GM19438 (cell line): ENCODE data around the gene RBMS3.

Source experiments
- ATAC-seq: cut with Tn5 transposase; IDR thresholded peaks from one replicate; pipeline ENCODE4 v1.9.1; 2021; ENCODE audit warnings: low read depth; ENCODE audit not compliant: unreplicated experiment

The RBMS3 gene

DNA sequence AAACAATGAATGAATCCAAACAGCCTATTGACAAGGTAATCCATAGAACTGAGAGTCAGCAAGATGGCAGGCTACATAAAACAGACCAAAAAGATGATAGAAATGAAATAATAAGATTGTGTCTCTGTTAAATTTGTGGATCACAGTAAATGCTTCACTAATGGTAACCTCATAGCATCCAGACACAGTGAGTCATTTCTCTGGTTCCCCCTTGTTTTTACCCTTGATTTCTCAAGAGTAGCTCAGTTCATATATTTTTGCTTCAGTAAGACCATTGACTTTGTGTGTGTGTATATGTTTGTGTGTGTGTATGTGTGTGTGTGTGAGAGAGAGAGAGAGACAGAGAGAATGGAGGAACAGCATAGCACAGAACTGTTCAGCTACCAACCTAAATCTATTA is 546.9 kb downstream of the RBMS3 start:
- ATAC-seq, result no peak

DNA sequence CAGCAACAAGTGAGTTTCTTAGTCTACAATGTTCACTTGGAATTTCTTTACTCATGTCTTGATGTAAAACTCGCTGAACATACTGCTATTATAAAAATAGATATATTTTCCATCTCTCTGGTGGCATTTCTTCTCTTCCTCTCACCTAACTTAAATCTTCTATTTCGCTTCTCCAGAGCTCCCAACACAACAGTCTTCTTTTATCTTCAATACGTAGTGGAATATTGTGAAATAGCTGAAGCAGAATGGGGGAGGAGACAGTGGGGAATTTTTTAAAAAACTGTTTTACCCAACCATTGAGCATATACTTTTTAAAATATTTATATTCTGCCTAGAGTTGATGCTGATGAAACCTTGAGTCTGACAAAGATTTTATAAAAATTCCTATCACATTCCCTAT is 548.5 kb downstream of the RBMS3 start:
- no peak for ATAC-seq

DNA sequence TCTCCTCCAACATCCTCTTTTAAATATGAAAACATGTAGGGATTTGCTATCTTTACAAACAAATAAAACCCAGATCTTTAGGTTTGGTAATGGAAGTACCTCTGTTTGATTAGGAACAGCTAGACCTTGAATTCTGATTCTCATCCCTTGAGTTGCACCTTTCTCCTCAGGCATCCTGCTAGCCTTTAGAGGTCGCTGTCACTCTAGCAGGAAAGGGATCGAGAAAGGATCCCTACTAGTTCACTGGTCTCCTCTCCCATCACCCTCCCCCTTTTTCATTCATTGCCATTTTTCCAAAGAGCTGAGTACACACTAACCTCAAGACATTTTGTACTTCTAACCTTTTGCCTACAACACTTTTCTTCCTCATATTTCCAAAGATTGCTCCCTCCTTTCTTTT is 569.8 kb downstream of the RBMS3 start:
- ATAC-seq, result no peak

DNA sequence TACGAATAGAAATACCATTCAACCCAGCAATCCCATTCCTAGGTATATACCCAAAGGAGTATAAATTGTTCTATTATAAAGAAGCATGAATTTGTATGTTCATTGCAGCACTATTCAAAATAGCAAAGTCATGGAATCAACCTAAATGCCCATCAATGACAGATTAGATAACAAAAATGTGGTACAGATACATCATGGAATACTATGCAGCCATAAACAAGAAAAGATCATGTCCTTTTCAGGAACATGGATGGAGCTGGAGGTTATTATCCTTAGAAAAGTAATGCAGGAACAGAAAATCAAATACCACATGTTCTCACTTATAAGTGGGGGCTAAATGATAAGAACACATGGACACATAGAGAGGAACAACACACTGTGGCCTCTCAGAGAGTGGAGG is 571.9 kb downstream of the RBMS3 start:
- ATAC-seq, result no peak

DNA sequence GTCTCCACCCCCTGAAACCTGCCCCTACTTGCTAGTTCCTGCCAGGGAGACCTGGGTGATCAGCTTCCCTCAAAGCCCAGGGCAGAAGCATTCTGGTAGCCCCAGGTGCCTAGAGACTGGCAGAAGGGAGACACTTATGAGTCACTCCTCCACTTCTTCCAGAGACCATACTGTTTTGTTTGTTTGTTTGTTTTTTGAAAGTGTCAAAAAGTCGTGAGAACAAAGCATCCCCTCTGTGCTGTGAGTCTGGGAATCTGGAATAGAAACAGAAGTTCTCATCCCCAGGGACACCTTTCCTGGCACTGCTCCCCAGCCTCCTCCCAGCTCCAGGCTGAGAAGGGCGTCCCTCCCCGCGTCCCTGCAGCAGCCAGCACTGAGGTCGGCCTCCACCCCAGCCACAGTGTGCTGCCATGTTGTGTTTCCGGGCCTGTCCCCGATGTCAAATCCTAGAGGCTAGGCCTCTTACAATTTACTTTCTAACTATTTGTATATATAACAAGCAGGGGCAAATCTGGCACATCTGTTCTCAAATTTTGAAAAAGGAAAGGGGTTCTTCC is 573.0 kb downstream of the RBMS3 start:
- no peak for ATAC-seq

DNA sequence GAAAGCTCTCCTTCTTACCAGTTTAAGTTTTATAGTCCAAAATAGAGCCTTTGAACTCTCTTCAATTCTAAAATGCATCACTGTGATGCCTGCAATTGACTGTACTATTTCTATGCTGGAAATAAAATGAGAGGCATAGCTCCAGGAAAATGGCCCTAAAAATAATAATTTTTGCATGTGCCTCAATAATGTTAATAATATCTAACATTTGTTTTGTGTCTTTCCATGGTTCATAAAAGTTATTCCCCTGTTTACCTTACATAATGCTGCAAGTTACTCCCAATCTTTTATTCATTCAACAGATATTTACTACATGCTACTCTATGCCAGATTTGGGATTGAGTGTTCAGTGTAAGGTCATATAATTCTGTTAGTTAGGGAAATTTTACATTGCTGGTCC is 574.0 kb downstream of the RBMS3 start:
- ATAC-seq, result no peak

DNA sequence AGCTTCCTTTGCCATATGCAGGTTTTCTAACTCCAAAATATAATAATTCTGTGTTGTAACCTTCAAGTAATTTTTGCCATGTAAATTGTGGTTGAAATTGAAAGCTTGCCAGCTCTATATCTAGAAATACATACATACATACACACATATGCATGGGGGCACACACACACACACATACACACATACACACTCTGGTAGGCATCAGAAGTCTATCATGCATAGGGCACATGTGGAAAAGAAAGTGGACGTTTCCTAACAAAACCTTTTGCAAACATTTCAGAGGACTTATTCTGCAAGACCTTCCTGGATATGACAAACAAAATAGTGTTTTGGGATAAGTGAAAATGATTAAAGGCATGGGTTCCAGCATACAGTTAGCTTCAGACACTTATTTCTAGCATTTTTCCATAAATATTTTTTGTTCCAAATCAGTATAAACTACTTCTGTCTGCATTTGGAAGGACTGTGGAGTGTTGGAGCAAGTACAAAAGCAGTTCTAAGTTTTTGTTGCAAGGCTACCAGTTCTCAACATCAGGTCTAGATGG is 578.9 kb downstream of the RBMS3 start:
- ATAC-seq, result no peak

DNA sequence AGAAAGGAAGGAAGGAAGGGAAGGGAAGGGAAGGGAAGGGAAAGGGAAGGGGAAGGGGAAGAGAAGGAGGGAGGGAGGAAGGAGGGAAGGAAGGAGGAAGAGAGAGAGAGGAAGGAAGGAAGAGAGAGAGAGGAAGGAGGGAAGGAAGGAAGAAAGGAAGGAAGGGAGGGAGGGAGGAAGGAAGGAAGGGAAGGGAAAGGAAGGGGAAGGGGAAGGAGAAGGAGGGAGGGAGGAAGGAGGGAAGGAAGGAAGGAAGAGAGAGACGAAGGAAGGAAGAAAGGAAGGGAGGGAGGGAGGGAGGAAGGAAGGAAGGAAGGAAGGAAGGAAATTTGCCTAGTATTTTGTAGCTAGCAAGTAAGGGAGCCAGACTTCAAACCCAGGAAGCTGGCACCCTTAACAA is 583.9 kb downstream of the RBMS3 start:
- no peak for ATAC-seq

DNA sequence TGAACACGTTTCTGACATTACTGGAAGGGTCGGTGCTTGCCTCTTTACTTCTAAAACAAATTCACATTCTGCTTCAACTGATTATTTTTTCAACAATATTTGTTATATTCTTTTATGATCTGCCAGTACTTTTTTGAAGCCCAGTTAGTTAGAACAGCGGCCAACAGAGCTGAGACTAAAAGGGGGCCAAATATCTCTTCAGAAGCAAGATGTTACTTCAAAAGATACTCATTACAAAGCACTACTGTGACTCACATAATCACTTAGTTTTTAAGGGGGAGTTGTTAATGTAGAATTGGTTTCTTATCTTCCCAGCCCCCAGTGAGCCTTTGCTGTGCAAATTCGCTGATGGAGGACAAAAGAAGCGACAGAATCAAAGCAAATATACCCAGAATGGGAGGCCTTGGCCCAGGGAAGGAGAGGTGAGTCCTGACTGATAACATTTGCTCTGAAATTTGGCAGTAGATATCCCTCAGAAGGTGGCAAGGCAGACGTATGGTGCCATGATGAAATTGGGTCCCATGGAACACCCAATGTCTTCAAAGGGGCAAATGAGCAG is 587.8 kb downstream of the RBMS3 start:
- no peak for ATAC-seq

DNA sequence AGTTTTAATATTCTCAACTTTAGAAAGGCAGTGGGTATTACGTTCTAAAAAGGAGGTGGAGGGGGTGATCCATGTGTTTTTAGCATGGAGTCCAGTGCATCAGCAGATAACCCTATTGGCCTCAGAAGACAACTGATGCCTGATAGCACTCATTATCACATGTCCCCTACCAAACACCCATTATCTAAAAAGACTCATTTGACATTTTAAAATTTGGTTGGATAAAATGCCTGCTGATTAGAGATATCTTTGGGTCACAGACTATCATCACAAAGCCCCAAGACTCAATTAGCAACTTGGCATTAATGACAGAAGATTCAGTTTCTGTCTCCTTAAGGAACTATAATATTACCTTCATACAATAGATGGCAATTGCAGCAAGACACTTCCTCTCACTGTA is 589.3 kb downstream of the RBMS3 start:
- ATAC-seq, result no peak

DNA sequence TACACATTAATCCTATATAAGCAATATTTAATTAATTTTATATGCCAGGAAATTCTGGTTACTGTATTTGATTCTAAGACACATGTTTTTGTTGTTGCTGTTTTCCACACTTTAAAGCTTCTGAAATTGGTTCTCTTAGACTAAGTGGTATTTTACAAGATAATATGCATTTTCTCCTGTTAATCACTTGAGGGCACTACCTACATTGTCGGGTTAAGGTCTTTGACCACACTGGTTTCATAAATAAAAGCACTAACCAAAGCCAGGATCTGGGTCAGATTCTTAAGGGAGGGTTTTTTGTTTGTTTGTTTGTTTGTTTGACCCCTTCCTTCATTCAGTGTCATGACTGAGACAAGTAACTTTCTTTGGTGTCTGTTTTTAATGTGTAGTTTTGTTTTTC is 590.2 kb downstream of the RBMS3 start:
- no peak for ATAC-seq

DNA sequence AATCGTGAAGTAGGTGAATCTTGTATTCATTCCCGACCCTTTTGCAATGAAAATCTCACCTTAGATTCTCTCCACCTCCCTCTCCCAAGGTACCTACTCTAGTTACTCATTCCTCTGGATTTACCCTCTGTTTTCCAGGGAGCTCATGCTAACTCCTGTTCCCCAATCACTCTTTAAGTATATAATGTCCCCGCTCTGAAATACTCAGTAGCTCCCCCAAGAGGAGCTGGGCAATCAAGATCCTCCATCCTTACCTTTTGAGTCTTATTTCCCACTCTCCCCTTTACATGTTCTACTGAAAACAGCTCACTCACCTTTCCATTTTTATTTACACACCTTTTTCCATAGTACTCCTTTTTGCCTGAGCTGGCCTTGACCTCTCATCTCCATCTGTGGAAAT is 599.9 kb downstream of the RBMS3 start:
- no peak for ATAC-seq

DNA sequence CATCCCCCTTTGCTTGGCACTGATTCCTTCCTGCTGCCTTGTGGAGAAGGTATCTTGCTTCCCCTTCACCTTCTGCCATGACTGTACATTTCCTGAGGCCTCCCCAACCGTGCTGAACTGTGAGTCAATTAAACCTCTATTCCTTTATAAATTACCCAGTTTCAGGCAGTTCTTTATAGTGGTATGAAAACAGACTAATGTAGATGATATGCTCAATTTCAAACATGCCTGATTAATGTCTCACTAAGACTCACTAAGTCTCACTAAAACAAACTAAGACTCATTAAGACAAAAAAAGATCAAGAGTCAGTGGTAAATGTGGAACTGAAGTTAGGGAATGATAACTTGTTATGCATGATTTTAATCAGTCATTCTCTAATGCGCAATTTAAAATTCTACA is 606.6 kb downstream of the RBMS3 start:
- no peak for ATAC-seq

DNA sequence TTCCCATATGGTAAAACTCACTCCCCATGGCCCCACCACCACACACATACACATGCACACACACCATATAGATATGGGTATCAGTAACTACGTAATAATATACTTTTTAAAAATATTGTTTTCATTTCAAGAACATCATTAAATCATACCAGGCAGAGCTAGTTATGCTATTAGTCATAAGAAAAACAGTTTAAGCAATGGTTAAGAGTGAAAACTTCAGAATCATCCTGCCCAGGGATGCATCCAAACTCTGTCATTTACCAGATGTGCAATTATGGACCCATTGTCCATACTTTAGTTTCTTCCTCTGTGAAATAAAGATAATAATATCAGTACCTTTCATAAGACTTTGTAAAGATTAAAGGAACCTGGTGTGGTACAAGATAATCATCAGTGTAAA is 608.3 kb downstream of the RBMS3 start:
- ATAC-seq, result no peak

DNA sequence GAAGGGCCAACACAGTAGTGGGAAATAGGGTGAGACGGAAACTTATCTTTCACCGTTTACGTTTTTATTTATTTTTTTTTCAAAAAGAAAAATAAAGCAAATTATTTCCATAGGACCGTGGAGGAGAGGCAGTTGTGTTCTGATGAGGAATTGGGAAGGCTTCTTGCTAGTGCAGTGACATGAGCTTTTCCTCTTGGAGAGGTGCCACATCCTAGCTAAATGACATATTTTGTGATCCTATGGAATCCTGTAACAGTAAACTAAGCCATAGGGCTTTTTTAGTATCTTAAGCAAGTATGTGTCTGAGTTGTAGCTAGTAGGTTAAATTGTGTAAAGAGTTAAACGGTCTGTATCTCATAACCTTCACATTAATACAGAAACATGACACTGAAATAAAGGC is 609.9 kb downstream of the RBMS3 start:
- no peak for ATAC-seq

DNA sequence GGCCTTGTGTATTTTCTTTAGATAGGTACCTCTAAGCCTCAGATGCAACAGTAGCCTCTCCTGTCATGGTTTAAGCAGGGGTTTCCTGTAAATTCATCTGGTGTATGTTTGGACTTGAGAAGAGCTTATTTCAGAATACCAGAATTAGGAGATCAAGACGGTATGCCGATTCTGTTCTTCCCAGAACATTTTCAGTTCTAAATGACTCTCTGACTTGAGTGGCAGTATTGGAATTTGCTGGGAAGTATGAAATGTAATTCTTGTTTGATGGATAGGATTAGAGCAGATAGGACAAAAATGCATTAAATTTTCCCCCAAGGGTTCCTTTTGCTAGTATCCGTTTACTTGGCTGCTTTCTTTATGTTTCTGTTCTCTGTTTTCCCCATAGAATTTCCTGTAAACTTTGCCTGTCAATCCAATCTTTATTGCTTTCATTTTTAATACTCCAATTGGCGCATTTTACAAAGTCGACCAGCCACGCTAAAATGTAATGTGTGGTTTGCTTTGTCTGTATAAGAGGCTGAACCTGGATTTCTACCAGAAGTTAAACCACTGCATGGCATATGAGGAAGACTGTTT is 612.2 kb downstream of the RBMS3 start:
- ATAC-seq, result no peak

DNA sequence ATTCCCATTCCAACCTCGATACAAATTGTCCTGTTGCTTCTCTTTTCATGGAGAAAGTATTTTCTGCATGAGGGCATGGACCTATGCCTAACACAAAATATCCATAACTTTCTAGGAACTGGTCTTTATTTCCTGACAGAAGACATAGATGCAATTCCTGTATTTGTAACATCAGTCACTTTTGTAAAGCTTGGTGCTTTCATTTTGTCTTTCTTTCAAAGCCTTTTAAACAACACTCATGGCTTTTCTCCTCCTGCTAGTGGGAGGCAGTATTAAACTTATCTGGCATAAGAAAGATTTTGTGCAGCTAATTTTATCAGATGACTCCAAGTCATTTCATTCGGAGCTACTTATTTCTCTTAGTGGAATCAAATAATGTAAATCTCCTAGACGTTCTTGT is 616.0 kb downstream of the RBMS3 start:
- no peak for ATAC-seq

DNA sequence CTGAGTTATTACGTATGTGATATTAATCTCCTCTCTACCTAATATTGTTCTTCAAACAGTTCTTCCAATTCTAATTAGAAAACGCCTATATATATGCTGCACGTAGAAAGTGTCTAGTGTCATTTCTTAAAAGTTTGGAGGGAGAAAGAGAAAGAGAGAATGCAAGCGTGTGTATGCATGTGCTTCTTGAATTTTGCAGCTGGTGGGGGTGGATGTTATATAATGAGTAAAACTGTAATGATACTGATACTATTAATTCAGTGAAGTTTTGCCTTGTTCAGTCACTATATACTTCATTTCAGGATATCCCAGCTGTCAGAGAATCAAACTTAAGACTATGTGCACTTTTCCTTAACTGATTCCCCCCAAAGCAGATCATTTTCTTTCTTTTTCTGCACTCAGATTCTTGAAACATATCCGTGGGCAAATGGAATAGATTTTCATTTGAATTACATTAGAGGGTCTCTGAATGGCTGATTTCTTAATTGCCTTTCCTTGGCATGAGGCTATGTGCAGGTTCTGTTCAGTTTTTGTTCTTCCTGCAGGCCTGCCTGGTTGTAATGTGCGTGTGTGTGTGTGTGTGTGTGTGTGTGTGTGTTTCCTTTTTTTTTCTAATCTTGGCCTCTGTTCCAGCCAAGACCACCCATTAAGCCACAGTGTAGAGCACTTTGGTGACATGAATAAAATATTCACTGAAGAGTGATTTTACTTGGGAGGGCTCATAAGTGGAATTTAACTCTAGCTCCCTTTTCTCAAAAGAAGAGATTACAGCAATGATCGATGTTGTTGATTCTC is 617.5 kb downstream of the RBMS3 start:
- no peak for ATAC-seq

DNA sequence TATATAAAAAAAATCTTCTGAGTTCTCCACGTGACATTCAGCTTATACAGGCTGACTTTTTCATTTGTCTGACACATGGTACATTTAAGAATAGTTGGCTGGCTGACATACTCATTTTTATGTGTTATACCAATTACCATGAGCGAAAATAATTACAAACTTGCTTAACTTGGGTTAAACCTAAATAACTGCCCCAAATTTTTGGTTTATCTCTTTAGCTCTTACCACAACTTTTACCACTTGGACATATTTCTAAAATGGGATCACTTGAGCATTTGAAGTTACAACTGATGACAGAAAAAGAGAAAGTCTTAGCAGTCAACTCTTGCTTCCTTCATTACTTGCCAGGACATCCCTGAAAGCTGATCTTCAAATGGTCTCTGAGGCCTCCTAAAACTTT is 618.1 kb downstream of the RBMS3 start:
- no peak for ATAC-seq

DNA sequence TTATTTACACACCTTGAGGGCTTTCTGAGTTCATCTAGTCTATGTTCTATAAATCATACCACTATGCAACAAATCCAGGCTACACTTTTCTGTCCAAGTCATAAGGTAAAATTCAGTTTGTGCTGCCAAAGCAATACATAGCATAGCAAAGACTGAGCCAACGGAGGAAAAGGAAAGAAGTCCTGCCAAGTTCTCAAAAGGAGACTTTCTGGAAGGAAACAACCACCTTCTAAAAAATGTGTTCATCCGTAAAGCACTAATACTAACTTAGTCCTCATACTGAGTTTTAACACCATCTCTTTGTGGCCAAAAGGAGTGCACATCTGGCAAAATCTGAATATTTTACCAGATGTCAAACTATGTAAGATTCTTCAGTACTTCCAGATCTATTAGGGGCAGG is 620.2 kb downstream of the RBMS3 start:
- ATAC-seq, result no peak

DNA sequence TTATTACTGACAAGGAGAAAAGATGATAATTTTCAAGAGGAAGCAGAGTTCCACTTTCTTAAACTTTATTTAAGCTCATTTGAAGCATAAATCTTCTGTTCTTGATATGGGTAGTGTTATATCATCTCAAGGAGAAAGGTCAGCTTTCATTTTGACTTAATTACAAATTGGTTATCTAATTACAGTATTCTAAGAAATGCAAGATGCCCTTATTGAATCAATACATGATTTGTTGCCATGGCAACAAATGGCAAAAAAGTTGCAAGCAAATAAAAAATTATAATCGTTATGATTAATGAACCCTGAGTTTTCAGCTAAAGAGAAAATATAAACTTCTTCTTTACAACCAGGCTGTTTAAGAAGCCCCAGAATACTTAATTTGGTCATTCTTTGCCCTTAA is 622.7 kb downstream of the RBMS3 start:
- ATAC-seq, result no peak

DNA sequence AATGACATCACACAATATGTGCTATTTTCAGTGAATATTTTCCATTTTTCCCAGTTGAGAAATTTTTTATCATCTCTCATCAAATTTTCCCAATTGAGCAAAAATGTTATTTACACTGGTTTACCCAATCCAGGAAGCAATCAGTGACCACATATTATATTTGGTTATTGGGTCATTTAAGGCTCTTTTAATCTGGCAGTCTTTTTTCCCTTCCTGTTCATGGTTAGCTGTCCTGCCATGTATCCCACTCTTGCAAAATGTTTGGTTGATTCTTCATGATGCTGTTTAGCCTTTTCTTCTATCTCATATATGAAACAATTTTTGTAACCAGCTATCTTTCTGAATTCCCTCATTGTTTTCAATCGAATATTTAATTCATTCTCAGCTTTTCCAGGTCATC is 626.0 kb downstream of the RBMS3 start:
- ATAC-seq, result no peak
